ENCODE measurements around the gene ZCCHC24.

- TF ChIP-seq CTCF (conservative IDR thresholded peaks at IDR 0.05) (no peak), EZH2 (IDR thresholded peaks at IDR 0.05; ENCODE audit: low read depth) (no peak)
Observed at GRCh38 chr10:79430936-79431335, 14.5 kb downstream of the ZCCHC24 start.

All from PC-9 (cell line).